ENCODE measurements around the gene IFNE. TPM values are rescaled to one million over a fixed set of nuclear protein-coding genes. Genes with fewer than 3 reads are reported as not detected.

IFNE gene
- polyA plus RNA-seq, 2 of the 4 experiments (the other 2 are of a cell fraction): 2.5 to 3.1 TPM

- TF ChIP-seq NR3C1 (IDR thresholded peaks at IDR 0.05) (no peak), HOXB5 (CRISPR knock-in tag; IDR thresholded peaks at IDR 0.05) (no peak), HMGXB4 (CRISPR knock-in tag; IDR thresholded peaks at IDR 0.05; ENCODE audit: borderline replicate concordance) (no peak), KDM5A (IDR thresholded peaks at IDR 0.05) (no peak), MYC (IDR thresholded peaks at IDR 0.05; ENCODE audit: borderline replicate concordance, low read length) (no peak), FOXS1 (CRISPR knock-in tag; IDR thresholded peaks at IDR 0.05) (no peak), TFCP2L1 (CRISPR knock-in tag; IDR thresholded peaks at IDR 0.05) (no peak), ATOH8 (CRISPR knock-in tag; IDR thresholded peaks at IDR 0.05; ENCODE audit: low read depth) (no peak), PHF8 (IDR thresholded peaks at IDR 0.05; ENCODE audit: borderline replicate concordance, low read depth) (no peak), CBX8 (IDR thresholded peaks at IDR 0.05) (no peak), RARB (CRISPR knock-in tag; IDR thresholded peaks at IDR 0.05) (no peak), NPAS2 (CRISPR knock-in tag; IDR thresholded peaks at IDR 0.05; ENCODE audit: borderline replicate concordance) (no peak), RCOR1 (IDR thresholded peaks at IDR 0.05; ENCODE audit: low read depth, low read length) (no peak), ZNF302 (CRISPR knock-in tag; IDR thresholded peaks at IDR 0.05) (no peak)
- TF ChIP-seq, protein P1, sequence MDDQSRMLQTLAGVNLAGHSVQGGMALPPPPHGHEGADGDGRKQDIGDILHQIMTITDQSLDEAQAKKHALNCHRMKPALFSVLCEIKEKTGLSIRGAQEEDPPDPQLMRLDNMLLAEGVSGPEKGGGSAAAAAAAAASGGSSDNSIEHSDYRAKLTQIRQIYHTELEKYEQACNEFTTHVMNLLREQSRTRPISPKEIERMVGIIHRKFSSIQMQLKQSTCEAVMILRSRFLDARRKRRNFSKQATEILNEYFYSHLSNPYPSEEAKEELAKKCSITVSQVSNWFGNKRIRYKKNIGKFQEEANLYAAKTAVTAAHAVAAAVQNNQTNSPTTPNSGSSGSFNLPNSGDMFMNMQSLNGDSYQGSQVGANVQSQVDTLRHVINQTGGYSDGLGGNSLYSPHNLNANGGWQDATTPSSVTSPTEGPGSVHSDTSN (IDR thresholded peaks at IDR 0.05): no peak
- Histone ChIP-seq H3K9me3 (peaks cover 8% of the 10 kb centered on the region), H3K27ac (no peak overlapping the region), H3K4me1 (no peaks in the 10 kb centered on the region), H3K4me2 (no peak overlapping the region), H3K4me3 (no peak overlapping the region)
- FAIRE-seq (no peak), ATAC-seq (no peak), DNase-seq (ENCODE audit: low read depth in 1 of 2, low spot score in 1 of 2) (no peak)
- POLR2A ChIA-PET: no interaction called here
- CTCF ChIA-PET: no interaction called here
- 90% methylated on average over 5 of the region's 5 CpGs for WGBS (ENCODE audit: missing lambda C conversion rate)
Observed at GRCh38 chr9:21470126-21470525, 12.0 kb downstream of the IFNE start.

DNA sequence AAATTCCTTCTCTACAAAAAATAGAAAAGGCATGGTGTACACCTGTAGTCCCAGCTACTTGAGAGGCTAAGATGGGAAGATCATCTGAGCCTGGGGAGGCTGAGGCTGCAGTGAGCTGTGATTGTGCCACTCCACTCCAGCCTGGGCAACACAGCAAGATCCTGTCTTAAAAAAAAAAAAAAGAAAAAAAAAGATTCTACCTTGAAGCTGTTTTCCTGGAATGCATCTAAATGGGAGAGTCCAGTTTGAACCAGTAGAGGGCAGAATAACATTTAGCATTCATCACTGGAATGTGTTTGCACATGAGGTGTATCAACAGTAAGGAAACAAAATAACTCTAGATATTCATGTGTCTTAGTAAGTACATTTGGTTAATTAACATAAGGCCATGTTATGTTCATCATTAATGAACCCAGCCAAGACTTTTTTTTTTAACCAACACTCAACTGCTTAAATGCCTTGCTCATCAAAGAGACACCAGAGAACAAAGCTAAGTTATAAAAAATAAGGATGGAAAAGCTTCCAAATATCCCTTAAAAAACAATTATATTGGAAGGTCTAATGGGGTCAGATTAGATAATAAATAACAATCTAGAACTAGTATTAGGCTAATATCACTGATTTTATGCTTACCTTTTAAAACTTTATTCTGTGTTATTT lies 16.1 kb downstream of the IFNE start:
- ATAC-seq (peak in 1 of 2 experiments; percentile 81; a peak in 3 of 6 replicates), DNase-seq (ENCODE audit: low read depth in 1 of 2, low spot score in 1 of 2) (peak; percentile 56 to 70), FAIRE-seq (peak; percentile 51)
- TF ChIP-seq HOXA7 (CRISPR knock-in tag; IDR thresholded peaks at IDR 0.05) (no peak), JUNB (IDR thresholded peaks at IDR 0.05) (no peak), KDM1A (IDR thresholded peaks at IDR 0.05; ENCODE audit: low read depth) (no peak), CTCF (IDR thresholded peaks at IDR 0.05) (peak; percentile 56), ZC3H11A (IDR thresholded peaks at IDR 0.05) (no peak), EHF (CRISPR knock-in tag; IDR thresholded peaks at IDR 0.05) (no peak), TFCP2L1 (CRISPR knock-in tag; IDR thresholded peaks at IDR 0.05) (no peak), NPAS2 (CRISPR knock-in tag; IDR thresholded peaks at IDR 0.05; ENCODE audit: borderline replicate concordance) (no peak), USF2 (IDR thresholded peaks at IDR 0.05) (no peak), RAD21 (conservative IDR thresholded peaks at IDR 0.05 in 1 of 2, IDR thresholded peaks at IDR 0.05 in 1 of 2) (peak; percentile 59 to 86), HEYL (CRISPR knock-in tag; IDR thresholded peaks at IDR 0.05) (no peak), SMC3 (IDR thresholded peaks at IDR 0.05) (peak; percentile 40; the same call in 1 of the 3 replicates), RNF2 (IDR thresholded peaks at IDR 0.05; ENCODE audit: borderline replicate concordance, low read depth) (no peak), ZNF302 (CRISPR knock-in tag; IDR thresholded peaks at IDR 0.05) (no peak)
- TF ChIP-seq, protein P2, sequence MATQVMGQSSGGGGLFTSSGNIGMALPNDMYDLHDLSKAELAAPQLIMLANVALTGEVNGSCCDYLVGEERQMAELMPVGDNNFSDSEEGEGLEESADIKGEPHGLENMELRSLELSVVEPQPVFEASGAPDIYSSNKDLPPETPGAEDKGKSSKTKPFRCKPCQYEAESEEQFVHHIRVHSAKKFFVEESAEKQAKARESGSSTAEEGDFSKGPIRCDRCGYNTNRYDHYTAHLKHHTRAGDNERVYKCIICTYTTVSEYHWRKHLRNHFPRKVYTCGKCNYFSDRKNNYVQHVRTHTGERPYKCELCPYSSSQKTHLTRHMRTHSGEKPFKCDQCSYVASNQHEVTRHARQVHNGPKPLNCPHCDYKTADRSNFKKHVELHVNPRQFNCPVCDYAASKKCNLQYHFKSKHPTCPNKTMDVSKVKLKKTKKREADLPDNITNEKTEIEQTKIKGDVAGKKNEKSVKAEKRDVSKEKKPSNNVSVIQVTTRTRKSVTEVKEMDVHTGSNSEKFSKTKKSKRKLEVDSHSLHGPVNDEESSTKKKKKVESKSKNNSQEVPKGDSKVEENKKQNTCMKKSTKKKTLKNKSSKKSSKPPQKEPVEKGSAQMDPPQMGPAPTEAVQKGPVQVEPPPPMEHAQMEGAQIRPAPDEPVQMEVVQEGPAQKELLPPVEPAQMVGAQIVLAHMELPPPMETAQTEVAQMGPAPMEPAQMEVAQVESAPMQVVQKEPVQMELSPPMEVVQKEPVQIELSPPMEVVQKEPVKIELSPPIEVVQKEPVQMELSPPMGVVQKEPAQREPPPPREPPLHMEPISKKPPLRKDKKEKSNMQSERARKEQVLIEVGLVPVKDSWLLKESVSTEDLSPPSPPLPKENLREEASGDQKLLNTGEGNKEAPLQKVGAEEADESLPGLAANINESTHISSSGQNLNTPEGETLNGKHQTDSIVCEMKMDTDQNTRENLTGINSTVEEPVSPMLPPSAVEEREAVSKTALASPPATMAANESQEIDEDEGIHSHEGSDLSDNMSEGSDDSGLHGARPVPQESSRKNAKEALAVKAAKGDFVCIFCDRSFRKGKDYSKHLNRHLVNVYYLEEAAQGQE (IDR thresholded peaks at IDR 0.05): no peak
- no peak overlapping the region for H3K27ac ChIP-seq
- H3K4me1 ChIP-seq: no peaks in the 10 kb centered on the region
- no peak overlapping the region for H3K4me3 ChIP-seq
- CTCF ChIA-PET: interaction anchor here (0.6 to 1.3 kb wide), 11 partner anchors 9 to 330 kb away, joined by 3 to 5 read pairs (median 4); no protein-coding TSS in a partner anchor
- H3K4me2 ChIP-seq: no peak overlapping the region
- POLR2A ChIA-PET: interaction anchor here (0.6 kb wide), 1 partner anchor 196 kb away, joined by 3 read pairs; no protein-coding TSS in a partner anchor
- H3K9me3 ChIP-seq: peaks cover 33% of the 10 kb centered on the region
